ENCODE data around the gene FRYL.
"Not testable (repeated sequence)": the region's sequence is repeated elsewhere in the genome, so short reads cannot be mapped to it uniquely, and the experiment has no call there.

FRYL gene

GRCh38 chr4:48490012-48490679 lies 289.9 kb downstream of the FRYL start, which contains the start of gene ZAR1:
ZAR1 (plus strand) TSS chr4:48490252; CDS start chr4:48490292, 40 bp downstream.
- DNase-seq (ENCODE audit: low read depth), result no peak

- no peak for DNase-seq (ENCODE audit: low read depth)
These were observed 290.4 kb downstream of the FRYL start for GRCh38 chr4:48489683-48490011.

DNA sequence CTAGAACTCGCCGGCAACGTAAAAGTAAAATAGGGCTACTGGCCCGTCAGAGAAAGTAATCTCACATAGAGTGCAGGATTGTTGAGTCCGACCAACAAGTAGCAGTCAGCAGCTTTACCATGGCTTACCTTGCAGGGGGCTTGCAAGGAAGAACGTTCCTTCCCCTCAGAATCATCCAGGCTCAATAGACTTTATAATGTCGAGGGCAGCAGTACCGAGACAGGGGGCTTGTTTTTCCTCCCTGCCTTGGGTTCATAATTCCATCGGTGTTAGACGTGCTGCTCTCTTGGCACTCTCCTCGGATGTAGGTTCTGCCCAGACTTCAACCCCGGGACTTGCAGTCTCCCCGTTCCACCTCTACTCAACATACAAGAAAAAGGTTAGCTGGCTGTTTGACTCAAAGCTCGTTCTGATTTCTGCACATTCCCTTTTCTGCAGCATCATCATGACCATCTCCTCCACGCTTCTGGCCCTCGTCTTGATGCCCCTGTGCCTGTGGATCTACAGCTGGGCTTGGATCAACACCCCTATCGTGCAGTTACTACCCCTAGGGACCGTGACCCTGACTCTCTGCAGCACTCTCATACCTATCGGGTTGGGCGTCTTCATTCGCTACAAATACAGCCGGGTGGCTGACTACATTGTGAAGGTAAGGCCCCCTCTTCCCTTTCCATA lies 295.4 kb downstream of the FRYL start:
- no peak for DNase-seq (ENCODE audit: low read depth)

DNA sequence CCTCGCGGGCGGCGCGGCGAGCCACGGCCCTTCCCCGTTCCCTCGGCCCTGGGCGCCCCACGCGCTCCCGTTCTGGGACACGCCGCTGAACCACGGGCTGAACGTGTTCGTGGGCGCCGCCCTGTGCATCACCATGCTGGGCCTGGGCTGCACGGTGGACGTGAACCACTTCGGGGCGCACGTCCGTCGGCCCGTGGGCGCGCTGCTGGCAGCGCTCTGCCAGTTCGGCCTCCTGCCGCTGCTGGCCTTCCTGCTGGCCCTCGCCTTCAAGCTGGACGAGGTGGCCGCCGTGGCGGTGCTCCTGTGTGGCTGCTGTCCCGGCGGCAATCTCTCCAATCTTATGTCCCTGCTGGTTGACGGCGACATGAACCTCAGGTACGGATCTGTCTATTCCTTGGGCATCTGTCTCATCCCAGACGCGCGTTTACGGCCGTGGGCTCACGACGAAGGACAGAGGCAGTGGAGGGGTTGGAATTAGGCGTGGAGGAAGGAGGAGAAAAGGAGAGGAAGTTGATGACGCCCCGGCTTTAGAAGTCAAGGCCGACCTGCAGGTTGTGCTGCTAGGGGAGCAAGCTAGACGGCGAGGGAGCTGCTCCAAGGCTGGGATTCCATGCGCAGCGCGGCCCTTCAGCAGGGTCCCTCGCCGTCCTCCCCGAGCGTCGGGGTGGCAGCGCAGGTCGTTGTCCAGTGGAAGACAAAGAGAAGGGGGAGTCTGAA lies 296.1 kb downstream of the FRYL start:
- no peak for DNase-seq (ENCODE audit: low read depth)

DNA sequence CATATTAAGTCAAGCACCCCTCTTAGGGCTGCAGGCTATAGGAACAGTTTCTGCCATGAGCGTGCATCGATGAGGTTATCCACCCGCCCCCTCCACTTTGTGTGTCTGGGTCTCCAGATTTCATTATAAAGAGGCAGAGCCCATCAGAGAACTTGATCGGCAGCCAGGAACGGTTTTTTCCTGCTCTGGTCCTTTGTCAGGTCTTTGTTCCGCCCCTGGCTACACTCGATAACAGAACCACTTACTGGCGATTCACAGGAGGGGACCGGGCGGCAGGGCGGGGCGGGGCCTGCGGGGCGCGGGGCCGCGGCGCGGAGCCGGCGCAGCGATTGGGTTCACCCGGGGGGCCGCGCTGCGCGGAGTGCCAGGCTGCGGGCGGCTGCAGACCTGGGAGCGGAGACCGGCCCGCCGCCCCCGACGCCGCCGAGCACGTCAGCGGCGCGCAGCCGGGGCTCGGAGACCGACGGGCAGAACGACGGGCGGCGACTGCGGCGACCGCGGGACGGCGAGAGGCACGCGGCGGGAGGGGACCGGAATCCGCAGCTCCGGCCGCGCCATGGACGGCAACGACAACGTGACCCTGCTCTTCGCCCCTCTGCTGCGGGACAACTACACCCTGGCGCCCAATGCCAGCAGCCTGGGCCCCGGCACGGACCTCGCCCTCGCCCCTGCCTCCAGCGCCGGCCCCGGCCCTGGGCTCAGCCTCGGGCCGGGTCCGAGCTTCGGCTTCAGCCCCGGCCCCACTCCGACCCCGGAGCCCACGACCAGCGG lies 296.9 kb downstream of the FRYL start, which contains the start of gene SLC10A4:
TSS of gene SLC10A4 (plus strand) at position 338 of the 771 bp plus-strand sequence. CDS start at position 557, 219 bp downstream.
- DNase-seq (ENCODE audit: low read depth), result peak; percentile 36

DNA sequence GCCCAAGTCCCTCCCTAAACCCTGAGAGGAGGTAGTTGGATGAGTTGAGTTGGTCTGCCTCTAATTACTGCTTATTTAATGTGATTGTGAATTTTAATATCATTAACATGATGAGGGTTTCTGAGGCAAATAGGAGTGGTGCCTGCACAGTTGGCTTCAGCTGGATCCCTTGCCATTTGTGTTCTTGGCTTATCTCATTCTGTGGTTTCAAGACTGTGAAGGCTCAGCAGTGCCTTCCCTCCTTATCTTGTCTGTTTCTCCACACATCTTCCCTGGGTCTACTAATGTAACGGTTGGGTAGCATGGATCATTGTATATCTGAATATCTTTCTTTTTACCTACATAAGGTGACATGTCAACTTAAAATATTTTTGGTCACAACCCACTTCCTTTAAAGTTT lies 298.5 kb downstream of the FRYL start:
- DNase-seq (ENCODE audit: low read depth), result no peak

DNA sequence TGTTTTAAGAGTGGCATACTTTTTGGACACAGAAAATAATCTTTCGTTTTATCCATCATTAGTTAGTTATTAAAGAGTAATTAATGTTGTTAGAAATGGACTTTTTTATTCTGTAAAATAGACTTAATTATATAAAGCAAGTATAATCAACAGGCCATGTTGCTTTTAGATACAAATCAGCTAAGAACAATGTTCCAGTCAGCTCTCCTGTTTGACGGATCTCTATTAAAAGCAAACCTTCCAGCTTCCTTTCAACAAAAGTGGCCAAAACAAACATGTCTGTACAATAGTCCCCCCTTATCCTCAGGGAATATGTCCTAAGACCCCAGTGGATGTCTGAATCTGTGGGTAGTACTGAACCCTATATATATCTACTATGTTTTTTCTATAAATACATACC lies 301.8 kb downstream of the FRYL start:
- DNase-seq (ENCODE audit: low read depth), result no peak

DNA sequence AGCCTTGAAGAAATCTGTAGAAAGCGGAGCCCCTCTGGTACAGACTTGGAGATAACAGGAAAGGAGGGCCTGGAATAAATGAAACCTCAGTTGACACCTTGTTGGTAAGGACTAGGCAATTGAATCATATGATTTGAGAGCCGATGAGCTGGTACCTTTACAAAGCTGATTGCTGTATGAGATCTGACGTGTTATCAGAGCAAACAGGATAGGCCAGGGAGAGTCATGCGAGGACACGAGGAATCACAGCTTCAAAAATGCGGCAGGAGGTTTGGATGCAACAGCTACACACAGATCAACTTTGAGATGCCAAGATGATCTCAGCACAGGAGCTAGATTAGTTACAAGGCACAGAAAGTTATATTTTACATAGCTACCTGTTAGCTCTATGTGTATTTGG lies 304.3 kb downstream of the FRYL start:
- DNase-seq (ENCODE audit: low read depth), result no peak

DNA sequence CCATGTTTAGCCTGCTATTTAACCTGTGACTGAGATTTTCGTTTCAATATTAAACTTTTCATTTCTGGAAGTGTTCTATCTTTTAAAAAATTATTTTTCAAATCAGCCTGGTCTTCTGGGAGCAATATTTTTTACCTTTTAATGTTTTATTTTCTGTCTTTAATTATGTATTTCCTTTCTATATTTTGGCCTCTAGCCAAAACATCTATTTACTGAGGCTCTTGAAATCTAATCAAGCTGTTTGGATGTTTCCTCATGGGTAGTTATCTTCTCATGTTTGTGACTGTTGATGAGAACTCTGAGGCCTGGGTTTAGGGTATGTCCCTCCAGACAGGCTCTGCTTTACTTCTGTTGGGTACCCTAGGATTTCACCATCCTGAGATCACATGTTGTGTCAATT lies 307.3 kb downstream of the FRYL start:
- no peak for DNase-seq (ENCODE audit: low read depth)

DNA sequence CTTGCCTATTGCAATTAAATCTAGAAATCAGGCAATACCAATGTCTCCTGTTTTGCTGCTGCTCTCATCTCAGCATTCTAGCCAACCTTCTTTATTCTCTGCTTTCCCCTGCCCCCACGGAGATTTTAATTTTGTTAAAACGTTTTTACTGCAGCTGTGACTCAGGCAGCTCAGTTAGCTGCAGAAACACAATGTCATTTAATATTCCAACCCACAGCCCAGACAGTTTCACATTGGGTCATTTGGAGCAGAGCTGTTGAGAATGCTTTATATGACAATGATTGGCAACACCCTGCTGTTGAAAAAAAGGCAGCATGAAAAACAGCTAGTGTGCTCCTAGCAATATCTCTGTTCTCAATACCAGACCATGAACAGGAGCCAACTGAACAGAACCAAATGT lies 309.5 kb downstream of the FRYL start:
- no peak for DNase-seq (ENCODE audit: low read depth)

GRCh38 chr4:48470137-48470536 lies 309.9 kb downstream of the FRYL start:
- DNase-seq (ENCODE audit: low read depth), result no peak

DNA sequence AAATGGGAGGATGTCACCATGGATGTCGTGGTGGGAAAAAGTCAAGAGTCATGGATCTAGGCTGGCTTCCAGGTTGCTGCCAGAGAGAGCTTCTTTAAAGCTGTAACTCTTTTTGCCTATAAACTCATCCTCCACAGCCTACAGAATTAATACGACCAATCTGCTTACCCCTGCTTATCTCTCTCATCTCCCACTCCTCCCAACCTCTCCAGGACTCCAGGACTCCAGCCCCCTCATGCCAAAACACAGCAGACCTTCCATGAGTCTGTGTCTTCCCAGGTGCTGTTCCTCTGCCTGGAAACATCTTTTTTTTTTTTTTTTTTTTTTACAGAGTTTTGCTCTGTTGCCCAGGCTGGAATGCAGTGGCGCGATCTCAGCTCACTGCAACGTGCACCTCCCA lies 312.2 kb downstream of the FRYL start:
- no peak for DNase-seq (ENCODE audit: low read depth)

DNA sequence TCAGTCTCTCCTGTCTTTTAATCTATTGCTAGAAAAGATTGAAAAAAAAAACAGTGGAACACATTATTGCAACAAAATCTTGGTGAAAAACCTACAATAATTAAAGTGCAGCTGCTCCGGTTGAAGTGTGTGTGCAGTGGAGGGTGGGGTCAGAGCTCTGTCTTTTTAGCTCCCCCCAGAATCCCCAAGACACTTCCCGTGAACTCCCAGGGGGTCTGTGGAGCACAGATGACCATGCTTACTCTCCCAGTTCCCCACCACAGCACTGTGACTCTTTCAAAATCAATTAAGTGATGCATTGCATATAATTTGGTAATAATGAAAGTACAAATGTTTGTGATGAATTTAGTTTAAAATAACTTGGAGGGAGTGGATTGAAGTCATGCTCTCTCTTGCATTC lies 312.6 kb downstream of the FRYL start:
- DNase-seq (ENCODE audit: low read depth), result no peak

GRCh38 chr4:48462363-48462762 lies 317.7 kb downstream of the FRYL start:
- DNase-seq (ENCODE audit: low read depth), result no peak

DNA sequence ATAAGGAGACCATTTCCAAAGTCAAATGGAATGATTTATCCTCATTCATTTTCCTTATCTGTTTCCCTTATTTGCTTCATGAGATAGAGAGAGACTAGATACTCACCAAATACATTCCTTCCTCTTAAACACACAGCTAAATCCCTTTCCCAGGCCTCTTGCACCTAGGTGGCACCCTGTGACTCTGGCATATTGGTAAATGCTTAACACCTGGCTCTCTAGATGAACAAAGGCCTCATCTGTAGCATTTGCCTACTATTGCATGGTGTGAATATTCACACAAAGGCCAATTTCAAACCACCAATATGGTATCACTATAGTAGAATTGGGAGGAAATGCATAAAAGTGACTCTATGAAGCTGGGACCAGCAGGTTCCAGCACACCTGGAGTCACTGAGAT lies 319.1 kb downstream of the FRYL start:
- no peak for DNase-seq (ENCODE audit: low read depth)

GRCh38 chr4:48454591-48454990 lies 325.5 kb downstream of the FRYL start:
- DNase-seq (ENCODE audit: low read depth), result no peak

GRCh38 chr4:48451656-48452055 lies 328.4 kb downstream of the FRYL start:
- not testable (repeated sequence) for DNase-seq (ENCODE audit: low read depth)

DNA sequence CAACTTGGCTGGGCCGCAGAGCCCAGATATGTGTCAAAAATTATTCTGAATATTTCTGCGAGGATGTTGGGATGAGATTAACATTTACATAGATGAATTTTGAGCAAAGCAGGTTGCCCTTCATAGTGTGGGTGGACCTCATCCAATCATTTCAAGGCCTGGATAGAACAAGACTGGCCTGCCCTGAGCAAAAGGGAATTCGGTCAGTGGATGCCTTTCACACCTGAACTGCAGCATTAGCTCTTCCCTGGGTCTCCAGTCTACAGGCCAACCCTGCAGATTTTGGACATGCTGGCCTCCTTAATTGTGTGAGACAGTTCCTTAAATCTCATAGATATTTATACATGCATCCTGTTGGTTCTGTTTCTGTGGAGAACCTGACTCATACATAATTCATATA lies 329.3 kb downstream of the FRYL start:
- no peak for DNase-seq (ENCODE audit: low read depth)

DNA sequence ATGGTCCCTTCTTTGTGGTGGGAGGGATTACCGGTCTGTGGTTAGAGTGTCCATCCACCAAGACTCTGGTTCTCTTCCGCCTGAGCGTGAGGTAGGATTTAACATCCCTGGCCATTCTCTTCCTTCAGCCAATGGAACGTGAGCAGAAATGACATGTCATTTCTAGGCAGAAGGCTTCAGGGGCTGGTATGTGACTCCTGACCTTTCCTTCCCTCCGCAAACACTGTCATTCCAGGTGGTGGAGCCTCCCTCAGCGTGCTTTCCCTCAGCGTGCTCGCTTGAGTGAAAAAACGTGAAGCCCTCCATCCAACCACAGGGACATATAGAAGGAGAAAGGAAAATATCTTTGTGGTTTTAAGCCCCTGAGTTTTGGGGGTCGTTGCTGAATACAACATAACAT lies 330.9 kb downstream of the FRYL start:
- no peak for DNase-seq (ENCODE audit: low read depth)
